ENCODE data around the gene DCBLD2.

DNA sequence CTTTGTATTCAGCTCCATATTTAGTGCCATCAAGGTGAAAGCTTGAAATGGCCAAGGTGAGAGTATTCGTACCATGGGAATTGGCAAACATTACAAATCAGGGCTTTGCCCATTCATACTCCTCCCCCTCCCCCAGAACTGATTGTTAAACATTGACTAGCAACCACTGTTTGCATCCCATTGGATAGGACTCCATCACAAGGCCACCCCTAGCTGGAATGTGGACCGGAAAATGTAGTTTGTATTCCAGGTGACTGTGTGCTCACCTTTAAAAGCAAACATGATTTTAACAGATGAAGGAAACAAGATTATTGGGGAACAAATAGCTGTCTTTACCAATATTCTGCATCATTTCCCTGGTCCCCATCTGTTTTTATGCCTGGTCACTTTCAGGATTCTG lies 124.2 kb downstream of the DCBLD2 start:
- TF ChIP-seq, protein P1, sequence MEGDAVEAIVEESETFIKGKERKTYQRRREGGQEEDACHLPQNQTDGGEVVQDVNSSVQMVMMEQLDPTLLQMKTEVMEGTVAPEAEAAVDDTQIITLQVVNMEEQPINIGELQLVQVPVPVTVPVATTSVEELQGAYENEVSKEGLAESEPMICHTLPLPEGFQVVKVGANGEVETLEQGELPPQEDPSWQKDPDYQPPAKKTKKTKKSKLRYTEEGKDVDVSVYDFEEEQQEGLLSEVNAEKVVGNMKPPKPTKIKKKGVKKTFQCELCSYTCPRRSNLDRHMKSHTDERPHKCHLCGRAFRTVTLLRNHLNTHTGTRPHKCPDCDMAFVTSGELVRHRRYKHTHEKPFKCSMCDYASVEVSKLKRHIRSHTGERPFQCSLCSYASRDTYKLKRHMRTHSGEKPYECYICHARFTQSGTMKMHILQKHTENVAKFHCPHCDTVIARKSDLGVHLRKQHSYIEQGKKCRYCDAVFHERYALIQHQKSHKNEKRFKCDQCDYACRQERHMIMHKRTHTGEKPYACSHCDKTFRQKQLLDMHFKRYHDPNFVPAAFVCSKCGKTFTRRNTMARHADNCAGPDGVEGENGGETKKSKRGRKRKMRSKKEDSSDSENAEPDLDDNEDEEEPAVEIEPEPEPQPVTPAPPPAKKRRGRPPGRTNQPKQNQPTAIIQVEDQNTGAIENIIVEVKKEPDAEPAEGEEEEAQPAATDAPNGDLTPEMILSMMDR (conservative IDR thresholded peaks at IDR 0.05 in 1 of 2, IDR thresholded peaks at IDR 0.05 in 1 of 2; ENCODE audit: extremely low read depth in 1 of 2, insufficient read depth in 1 of 2, low read depth in 1 of 2, low read length in 2 of 2), result no peak
- no peak for TF ChIP-seq EZH2 (IDR thresholded peaks at IDR 0.05; ENCODE audit: borderline replicate concordance, low read length)
